Measurements from ENCODE around the gene ERC2.

The ERC2 gene

DNA sequence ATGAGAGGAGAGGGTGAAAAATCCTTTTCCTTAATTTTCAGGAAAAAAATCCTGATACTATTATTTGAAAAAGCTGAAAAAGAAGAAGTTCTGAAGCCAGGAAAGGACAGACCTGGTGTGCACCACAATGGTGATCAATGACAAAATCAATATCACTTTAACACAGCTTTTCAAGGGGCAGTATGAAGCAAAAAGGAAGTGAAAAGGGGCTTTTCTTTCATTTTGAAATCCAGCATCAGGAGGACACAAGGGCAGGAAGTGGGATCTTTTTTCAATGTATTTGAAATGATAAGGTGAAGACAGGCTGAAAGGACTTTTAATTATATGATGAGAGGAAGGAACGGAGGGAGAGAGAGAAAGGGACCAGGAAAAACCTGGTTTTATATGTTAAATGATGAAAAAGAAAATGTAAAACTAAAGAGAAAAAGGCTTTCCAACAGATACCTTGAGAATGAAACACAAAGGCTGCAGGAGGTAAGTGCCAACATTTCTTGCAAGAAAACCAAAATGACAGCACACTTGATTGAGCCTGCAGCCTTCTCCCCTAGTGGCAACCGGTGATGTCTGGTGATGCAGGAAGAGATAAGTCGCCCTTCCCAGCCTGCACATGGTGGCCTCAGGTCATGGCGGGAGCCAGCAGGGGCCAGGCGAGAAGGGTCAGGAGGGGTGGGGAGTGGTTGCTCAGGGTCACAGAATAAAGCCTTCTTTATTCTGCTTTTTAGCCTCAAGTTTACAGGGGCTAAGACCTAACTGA is 744.4 kb downstream of the ERC2 start:
- no peak for DNase-seq

DNA sequence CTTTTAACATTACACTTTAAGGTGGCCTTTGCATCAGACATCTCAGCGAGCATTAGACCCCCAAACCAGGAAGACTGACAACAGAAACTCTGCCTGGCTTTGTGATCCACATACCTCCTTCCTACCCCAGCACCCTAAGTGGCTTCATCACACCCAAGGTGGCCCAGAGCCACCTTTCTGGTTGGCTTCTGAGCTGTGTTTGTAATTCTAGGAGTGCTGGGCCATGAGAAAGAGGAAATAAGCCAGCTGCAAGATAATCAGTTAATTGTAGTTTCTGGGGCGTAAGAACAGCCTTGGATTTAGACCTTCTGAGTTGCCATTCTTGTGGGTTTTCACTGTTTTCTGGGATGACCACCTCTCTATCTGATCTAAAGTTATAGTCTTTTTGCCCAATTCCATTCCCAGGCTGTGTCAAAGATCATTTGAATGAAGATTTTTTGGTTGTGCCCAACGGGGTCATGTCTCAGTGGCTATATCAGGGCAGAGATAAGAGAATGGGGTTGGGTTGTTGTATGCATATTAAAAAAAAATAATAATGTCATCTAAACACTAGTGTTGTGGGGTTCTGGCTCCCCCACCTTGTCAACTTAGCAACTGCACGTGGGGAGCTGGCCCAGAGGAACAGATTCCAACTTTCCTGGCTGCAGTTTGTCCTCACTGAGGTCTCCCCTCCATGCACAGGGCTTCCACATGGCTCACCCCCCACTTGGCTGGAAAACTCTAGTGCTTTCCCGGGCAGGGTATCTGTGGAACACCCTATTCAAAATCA is 746.4 kb downstream of the ERC2 start:
- DNase-seq, result no peak

GRCh38 chr3:55720614-55721013 is 747.7 kb downstream of the ERC2 start:
- no peak for DNase-seq

DNA sequence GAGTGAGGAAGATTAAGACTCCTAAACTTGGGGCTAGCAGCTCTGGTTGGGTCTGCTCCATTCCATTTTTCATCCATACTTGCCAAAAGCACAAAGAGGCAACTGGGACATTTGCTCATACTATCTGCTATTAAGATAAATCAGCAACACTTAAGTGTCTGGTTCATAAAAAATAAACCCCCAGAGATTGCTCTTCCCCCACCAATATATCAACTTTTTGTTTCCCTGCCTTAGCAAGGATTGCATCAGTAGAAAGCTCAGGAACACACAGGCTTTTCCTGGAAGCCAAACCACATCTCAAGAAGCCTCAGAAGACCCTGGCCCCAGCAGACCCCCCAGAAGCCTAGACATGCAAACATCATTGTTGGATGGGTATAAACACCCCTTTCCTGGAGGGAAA is 748.8 kb downstream of the ERC2 start:
- no peak for DNase-seq

GRCh38 chr3:55719006-55719405 is 749.3 kb downstream of the ERC2 start:
- DNase-seq, result no peak

DNA sequence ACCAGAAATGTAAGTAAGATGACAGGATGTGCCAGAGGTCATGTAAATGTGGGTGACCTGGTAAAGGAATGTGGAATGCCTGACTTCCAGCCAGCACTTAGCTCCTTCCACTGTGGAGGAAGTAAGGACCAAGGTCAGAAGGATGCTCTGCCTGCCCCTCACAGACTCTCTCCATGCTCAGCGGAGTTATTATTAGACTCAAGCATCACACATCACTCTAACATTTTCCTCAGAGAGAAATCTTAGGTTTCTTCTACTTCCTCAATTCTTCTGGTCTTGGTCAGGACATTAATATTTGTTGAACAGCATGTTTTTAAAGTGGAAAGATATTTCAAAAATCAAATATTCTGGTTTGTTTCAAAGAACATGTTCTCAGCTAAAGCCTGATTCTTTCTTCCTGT is 749.7 kb downstream of the ERC2 start:
- DNase-seq, result no peak

GRCh38 chr3:55718074-55718473 is 750.2 kb downstream of the ERC2 start:
- no peak for DNase-seq

DNA sequence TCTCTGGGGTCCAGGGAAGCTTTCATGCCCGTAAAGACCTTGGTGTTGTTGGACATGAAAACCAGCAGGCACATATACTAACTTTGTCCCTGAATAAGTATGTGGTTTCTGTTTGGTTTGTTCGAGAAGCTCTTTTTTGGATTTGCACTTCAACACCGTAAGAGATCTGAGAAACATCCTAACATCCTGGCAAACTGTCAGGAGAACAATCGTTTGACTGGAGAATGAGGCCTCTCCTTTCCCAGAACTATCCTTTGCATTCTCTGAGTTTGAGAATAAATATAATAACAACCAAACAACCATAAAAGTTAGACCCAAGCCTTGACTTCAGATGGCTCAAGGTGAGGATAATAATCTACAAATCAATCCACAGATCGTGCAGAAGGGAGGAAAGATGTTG is 750.8 kb downstream of the ERC2 start:
- DNase-seq, result no peak

DNA sequence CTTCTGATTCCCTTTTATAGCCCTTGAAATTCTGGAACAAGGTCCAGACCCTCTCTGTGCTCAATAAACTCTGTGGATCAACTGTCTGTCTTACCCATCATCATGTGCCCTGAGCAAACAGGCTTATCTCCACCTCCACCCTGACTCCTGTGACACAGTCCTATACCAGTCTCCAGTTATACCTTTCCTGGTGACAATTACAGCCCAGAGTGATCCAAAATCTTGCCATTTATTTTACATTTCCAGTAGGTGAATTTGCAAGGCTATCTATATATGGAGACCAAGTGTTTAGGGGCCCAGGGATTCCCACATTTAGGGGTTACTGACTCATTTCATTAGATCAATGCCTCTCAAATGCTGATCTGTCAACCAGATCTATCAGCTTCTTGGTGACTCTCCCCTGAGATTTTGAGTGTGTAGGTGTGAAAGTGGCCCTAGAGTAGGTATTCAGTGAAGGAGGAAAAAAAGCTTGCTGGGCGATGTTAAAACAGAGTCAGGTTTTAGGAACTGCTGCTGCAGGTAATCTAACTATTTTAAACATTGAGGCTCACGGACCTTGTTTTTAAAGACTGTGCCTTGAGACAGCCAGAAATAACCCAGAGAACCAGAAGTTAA is 751.5 kb downstream of the ERC2 start:
- no peak for DNase-seq

GRCh38 chr3:55716044-55716443 is 752.2 kb downstream of the ERC2 start:
- no peak for DNase-seq

GRCh38 chr3:55714057-55714456 is 754.2 kb downstream of the ERC2 start:
- no peak for DNase-seq

GRCh38 chr3:55711646-55712045 is 756.6 kb downstream of the ERC2 start:
- no peak for DNase-seq

- no peak for DNase-seq
Observed at GRCh38 chr3:55709411-55710012, 758.8 kb downstream of the ERC2 start.

- no peak for DNase-seq
Observed at GRCh38 chr3:55708921-55709320, 759.3 kb downstream of the ERC2 start.

GRCh38 chr3:55708242-55708641 is 760.0 kb downstream of the ERC2 start:
- DNase-seq, result no peak

- no peak for DNase-seq
Observed at GRCh38 chr3:55704521-55704920, 763.7 kb downstream of the ERC2 start.

GRCh38 chr3:55702822-55703221 is 765.4 kb downstream of the ERC2 start:
- no peak for DNase-seq

DNA sequence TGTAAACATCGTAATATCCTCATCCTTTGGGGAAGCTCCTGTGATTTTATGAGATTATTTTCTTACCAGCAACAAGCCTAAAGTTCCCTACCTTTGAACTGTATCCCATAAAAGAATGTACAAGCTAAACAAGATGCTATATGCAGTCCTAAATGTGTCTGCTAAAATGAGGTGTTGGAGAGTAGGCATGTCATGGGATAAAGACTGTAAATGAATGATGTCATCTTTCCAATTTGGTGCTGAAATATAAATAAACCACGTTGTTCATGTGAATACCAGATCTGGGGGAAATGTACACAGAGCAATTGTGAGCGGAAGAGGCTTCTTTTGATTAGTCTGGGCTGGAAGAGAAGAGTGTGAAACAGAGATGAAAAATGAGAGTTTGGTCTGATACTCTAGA is 766.3 kb downstream of the ERC2 start:
- DNase-seq, result no peak

DNA sequence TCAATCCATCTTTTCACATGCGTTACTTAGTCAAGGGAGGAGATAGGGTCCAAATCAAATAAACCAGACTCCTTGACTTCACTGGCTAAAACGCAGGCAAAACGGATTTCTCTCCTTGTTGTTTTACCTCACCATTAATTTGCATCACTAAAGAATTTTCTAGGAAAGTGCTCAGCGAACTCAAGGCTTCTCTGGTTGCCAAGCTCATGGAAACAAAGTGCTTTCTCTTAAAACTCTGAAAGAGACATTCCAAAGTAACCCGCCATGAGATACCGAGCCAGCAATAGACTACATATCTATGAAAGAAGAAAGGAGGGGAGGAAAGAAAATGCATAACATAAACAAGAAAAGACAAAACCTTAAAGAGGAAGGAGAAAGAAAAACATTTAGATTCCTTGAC is 769.4 kb downstream of the ERC2 start:
- DNase-seq, result no peak

DNA sequence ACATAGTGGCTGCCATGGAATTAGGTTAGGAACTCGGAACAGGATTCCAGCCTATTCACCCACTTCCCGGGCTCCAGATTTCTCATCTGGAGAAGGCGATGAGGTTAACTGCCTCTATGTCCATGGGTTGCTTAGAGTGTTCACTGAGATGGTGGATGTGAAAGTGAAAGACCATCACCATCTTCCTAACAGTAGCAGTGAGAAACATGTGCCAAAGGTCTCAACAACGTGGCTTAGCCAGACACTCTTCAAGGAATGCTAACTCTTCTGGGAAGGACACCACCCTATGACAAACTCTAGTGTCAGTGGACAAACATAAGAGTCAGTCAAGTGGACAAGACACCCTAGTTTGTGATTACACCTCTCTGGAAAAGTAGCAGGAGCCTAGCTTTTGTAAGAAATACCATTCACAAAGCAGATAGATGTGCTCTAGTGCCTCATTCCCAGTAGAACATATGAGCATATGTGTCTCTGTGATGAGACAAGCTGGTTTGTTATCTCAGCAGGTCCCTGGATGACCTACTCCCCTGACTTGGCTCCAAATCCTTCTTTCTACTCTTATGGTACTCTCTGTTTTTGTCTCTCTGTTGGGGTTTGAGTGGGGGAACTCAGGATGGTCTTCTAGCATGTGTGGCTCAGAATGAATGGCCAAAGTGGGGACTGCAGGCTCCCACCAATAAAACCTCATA is 770.9 kb downstream of the ERC2 start:
- DNase-seq, result no peak

DNA sequence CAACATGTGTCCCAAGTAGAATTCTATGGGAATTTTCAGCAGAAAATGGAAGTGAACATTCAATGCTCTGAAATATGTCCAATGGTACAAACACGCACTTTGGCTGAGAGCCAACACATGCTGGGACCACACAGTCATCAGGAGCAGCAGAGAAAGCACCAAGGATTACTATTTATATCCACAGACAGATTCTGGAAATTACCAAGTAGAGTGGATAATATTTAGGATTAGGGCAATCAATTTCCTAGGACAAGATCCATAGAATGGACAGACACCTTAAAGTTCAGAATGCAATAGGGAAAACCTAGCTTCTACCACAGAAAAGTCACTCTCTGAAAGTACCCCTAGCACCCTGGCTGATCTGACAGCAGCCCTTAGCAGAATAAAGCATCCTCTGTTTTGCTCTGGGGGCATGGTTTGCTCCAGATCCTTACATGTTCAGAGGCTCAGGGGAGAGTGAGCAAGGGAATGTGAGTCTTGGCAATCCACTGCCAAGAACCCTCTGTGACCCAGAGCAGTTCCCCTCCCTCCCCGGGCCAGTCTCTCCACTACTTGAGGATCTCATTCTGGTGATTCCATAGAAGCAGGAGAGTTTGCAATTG is 775.2 kb downstream of the ERC2 start:
- DNase-seq, result no peak

GRCh38 chr3:55692295-55692956 is 775.8 kb downstream of the ERC2 start:
- no peak for DNase-seq

Data from COR-L47 (cell line).